PFSK-1 (cell line): Measurements from ENCODE around the gene BTBD10.

Experiments
- FOXP2 ChIP-seq: optimal IDR thresholded peaks from 2 replicates; pipeline ENCODE3; 2011; ENCODE audit warnings: borderline replicate concordance, control low read depth, inconsistent platforms; ENCODE audit not compliant: insufficient read depth; ENCODE audit errors: extremely low read length, extremely low read depth
- POLR2AphosphoS5 ChIP-seq: IDR thresholded peaks from 2 replicates; pipeline ENCODE4 v1.6.1; 2012; ENCODE audit warnings: low read depth, mild to moderate bottlenecking, control low read depth, low read length, moderate library complexity
- REST ChIP-seq, 2 experiments: IDR thresholded peaks; 2 replicates each; pipeline versions ENCODE4 v1.6.1 to v1.8.0; 2011 to 2012; ENCODE audit warnings: low read depth in 2 of 2, low read length in 2 of 2, control low read depth in 1 of 2, inconsistent platforms in 1 of 2, mild to moderate bottlenecking in 1 of 2, moderate library complexity in 1 of 2; ENCODE audit not compliant: insufficient read depth in 1 of 2
- SIN3A ChIP-seq: IDR thresholded peaks from 2 replicates; pipeline ENCODE4 v1.6.1; 2012; ENCODE audit warnings: mild to moderate bottlenecking, low read length, moderate library complexity, borderline replicate concordance; ENCODE audit not compliant: insufficient read depth
- TAF1 ChIP-seq: IDR thresholded peaks from 2 replicates; pipeline ENCODE4 v1.6.1; 2012; ENCODE audit warnings: low read length, control low read depth, borderline replicate concordance; ENCODE audit not compliant: insufficient read depth

The BTBD10 gene

GRCh38 chr11:13375798-13376197 lies 87.2 kb downstream of the BTBD10 start:
- TF ChIP-seq TAF1 = no peak
- TF ChIP-seq SIN3A = no peak
- no peak for TF ChIP-seq REST (IDR thresholded peaks at IDR 0.05; ENCODE audit: insufficient read depth in 1 of 2, low read depth in 2 of 2, low read length in 2 of 2)
- TF ChIP-seq FOXP2 = no peak
- TF ChIP-seq POLR2AphosphoS5 = no peak

- TF ChIP-seq POLR2AphosphoS5 = no peak
Measured at GRCh38 chr11:13373216-13373615, 89.8 kb downstream of the BTBD10 start.

GRCh38 chr11:13368041-13368446 lies 95.0 kb downstream of the BTBD10 start:
- TF ChIP-seq FOXP2 (no peak), TAF1 (no peak), SIN3A (no peak), POLR2AphosphoS5 (no peak), REST (IDR thresholded peaks at IDR 0.05; ENCODE audit: insufficient read depth in 1 of 2, low read depth in 2 of 2, low read length in 2 of 2) (no peak)

- no peak for TF ChIP-seq SIN3A
- TF ChIP-seq POLR2AphosphoS5 = no peak
Measured at GRCh38 chr11:13367115-13367514, 95.9 kb downstream of the BTBD10 start.

GRCh38 chr11:13366266-13367026 lies 96.6 kb downstream of the BTBD10 start:
- TF ChIP-seq TAF1 (no peak), REST (IDR thresholded peaks at IDR 0.05; ENCODE audit: insufficient read depth in 1 of 2, low read depth in 2 of 2, low read length in 2 of 2) (no peak), POLR2AphosphoS5 (no peak)

- no peak for TF ChIP-seq SIN3A
Measured at GRCh38 chr11:13364388-13364787, 98.6 kb downstream of the BTBD10 start.

- TF ChIP-seq SIN3A (no peak), FOXP2 (no peak), TAF1 (no peak), REST (IDR thresholded peaks at IDR 0.05; ENCODE audit: insufficient read depth in 1 of 2, low read depth in 2 of 2, low read length in 2 of 2) (no peak), POLR2AphosphoS5 (no peak)
Measured at GRCh38 chr11:13362596-13363109, 100.4 kb downstream of the BTBD10 start.
